Islet of Langerhans (tissue), 1 donor: ENCODE measurements around the gene POU2F3.

Source experiments
- FAIRE-seq: peaks from one replicate; lab custom pipeline; 2011; peaks lifted over from hg19 to GRCh38; lab: Jason Lieb, UNC

Gene POU2F3

DNA sequence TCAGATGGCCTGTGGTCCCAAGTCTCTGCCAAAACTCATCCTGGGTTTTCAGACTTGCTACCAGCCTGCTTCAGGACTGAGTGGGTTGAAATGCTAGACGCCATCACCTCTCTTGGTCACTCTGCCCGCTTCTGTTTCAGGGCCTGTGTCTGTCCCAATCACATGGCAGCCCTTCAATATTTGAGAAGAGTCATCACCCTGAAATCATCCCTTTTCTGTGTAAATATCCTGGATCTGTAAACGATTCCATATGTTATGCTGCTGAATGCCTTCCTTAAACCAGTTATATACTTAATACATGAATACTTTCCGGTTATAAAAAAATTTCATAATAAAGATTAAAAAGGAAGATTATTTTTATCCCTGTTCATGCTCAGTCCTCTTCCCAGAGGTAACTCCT is 45.3 kb downstream of the POU2F3 start:
- FAIRE-seq, result no peak

DNA sequence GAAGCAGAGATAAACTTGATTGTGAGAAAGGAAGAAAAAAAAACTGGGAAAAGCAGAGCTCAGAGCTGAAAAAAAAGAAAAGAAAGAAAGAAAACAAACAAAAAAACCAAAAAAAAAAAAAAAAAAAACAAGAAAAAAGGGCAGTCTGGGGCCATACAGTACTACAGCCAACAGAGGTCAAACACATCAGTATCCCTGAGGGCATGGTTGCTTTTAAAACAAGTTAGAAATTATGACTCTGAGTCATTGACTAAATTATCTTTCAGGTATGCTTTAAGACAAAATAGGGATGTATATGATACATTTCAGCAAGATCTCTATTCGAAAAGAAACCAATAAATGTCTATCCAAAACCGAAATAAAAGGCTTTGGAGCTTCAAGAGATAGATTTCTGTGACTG is 48.1 kb downstream of the POU2F3 start:
- FAIRE-seq, result no peak

DNA sequence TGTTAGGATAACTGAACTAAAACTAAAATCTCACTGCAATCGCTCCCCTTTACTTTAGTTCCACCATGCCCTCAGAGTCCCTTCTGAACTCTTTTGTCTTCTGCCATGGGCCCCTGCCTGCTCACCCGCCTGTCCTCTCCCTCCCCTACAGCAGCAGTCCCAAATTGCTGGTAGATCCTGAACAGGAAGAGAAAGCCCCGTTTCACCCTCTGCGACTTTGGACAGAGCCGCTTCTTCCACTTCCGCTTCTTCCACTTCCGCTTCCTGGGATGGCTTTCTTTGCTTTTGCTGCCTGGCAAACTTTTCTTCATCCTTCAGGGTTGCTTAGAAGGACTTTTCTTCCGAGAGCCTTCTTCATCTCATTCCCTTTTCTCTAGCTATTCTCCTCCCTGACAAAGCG is 49.5 kb downstream of the POU2F3 start:
- FAIRE-seq, result no peak

DNA sequence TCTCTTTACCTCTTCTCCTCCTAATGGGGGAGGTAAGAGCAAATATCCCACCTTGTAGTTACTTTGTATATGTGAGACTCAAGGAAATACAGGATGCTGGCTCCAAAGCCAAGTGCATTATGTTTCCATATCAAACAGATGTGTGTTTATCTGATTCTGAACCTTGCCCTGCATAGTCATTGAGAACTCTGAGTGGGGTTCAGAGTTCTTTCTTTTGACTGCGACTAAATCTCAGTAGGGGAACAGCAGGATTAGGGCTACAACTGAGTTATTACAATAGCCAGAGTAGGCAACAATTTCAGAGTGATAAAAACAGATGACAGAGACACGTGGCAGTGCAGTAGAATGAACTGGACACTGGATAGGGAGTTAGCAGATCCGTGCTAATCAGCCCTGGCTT is 51.0 kb downstream of the POU2F3 start:
- FAIRE-seq, result no peak

- no peak for FAIRE-seq
These were observed 53.3 kb downstream of the POU2F3 start for GRCh38 chr11:120293038-120293800.

- FAIRE-seq, result no peak
These were observed 54.2 kb downstream of the POU2F3 start for GRCh38 chr11:120294096-120294495.

- no peak for FAIRE-seq
These were observed 55.2 kb downstream of the POU2F3 start for GRCh38 chr11:120295099-120295498.

DNA sequence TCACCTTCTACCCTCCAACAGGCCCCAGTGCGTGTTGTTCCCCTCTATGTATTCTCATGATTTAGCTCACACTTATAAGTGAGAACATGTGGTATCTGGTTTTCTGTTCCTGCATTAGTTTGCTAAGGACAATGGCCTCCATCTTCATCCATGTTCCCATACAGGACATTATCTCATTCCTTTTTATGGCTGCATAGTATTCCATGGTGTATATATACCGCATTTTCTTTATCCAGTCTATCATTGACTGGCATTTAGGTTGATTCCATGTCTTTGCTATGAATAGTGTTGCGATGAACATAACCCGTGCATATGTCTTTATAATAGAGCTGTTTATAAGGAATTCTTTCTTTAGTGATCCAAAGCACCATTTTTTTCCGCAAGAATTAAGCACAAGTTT is 56.6 kb downstream of the POU2F3 start:
- no peak for FAIRE-seq

- FAIRE-seq, result no peak
These were observed 58.5 kb downstream of the POU2F3 start for GRCh38 chr11:120298461-120298860.

- FAIRE-seq, result no peak
These were observed 62.3 kb downstream of the POU2F3 start for GRCh38 chr11:120302001-120302805.

DNA sequence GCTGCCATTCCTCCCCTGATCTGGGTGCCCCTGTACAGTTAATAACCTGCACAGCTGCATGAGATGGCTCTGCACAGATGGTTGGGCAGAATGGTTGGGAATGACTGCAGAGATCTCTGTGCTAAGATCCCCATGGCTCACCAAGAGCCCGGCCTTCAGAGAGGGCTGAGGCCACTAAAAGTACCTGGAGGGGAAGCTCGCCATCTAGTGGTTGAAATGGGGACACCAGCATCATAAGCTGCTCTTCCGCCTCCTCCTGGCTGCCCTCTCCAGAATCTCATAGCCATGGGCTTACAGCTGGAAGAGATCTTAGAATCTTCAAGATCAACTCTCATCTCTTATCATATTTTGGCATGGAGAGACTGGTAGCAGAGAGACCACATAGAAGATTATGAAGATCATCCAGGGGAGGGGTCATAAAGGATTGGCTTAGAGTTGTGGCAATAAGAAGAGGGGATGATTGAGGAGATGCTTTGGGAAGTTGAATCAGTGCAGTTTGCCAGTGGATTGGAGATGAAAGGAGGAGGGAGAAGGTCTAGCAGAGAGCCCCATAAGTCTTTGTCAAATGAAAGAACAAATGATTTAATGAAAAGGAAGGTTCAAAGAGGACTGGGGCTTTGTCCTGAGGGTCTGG is 63.2 kb downstream of the POU2F3 start:
- FAIRE-seq, result no peak

DNA sequence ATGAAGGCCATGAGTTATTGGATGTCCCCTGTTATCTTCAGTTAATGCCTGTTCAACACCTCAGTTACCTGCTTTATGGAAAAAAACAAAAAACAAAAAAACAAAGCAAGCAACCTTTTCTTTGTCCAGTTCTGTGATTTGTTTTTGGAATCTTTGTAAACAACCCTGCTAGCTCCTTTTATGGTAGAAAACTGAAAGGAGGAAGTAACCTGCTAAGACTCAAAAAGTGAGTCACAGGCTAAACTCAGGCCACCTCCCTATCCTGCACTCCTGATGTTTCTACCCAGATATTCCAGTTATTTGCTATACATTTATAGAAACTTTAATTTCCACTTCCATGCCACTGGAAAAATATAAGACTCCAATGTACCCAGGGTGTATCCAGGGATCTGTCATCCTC is 64.6 kb downstream of the POU2F3 start:
- no peak for FAIRE-seq

DNA sequence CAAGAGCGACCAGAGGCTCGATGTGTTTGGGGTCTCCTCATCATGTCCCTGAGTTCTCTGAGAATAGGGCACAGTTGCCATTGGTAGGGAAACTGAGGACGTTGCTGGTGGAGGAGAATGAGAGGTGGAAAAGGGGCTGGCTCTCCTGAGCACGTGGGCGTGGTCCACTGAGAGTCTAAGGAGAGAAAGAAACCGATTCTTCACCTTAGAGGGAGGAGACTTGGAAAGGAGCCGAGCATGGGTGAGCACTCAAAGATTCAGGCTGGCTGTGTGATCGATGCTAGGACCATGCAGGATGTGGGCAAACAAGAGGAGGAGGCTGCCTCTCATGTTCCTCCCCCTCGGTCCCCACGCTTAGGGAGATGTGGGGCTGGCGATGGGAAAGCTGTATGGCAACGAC is 65.3 kb downstream of the POU2F3 start:
- no peak for FAIRE-seq

DNA sequence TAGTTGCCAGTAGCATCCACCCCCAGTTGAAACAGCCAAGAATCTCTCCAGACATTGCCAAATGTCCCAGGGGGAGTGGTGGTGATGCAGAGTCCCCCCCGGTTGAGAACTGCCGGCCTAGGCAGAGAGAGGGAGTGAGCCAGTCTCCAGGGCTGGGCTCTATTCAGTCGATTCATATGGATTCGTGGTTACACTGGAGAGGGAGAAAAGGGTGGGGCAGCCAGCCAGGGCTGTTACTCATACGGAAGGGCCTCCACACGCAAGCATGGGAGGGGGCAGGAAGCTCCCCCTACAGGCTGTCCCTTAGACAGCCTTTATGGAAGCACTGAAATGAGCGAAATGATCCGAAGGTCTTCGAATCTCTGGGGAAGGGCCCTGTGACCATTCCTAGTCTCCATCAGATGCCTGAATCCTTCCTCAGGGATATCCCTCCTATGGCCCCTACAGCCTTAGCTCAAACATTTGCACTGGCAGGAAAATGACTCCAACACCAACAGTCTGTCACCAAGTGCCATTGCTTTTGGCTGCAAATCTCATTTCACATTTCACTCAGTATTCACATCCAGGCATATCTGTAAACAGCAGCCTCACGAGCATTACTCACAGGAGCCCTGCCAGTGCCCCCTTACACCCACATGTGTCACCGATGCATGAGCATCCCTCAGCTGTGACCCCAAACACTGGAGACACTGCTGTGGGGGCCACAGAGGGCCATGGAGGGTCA is 66.7 kb downstream of the POU2F3 start:
- FAIRE-seq, result no peak

- no peak for FAIRE-seq
These were observed 67.5 kb downstream of the POU2F3 start for GRCh38 chr11:120307476-120307875.

DNA sequence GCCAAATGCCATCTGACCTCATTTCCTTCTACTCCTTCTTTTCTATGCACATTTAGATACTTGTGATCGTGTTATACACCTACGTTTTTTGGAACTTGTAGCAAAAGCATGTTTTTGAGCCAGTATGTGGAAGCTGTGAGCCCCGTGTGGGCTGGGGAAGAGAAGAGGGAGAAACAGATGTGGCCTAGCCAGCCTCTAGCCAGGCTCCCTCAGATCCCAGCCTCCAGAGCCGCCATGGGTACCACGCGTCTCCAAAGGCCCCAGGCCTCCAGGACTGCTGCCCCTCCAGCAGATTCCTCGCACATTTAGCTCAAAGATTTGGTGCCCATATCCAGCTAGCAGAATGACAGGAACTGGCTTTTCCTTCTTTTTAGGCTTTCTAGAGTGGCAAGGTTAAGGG is 68.1 kb downstream of the POU2F3 start:
- FAIRE-seq, result no peak

- FAIRE-seq, result no peak
These were observed 70.9 kb downstream of the POU2F3 start for GRCh38 chr11:120310870-120311269.

- no peak for FAIRE-seq
These were observed 74.9 kb downstream of the POU2F3 start for GRCh38 chr11:120314861-120315260.

DNA sequence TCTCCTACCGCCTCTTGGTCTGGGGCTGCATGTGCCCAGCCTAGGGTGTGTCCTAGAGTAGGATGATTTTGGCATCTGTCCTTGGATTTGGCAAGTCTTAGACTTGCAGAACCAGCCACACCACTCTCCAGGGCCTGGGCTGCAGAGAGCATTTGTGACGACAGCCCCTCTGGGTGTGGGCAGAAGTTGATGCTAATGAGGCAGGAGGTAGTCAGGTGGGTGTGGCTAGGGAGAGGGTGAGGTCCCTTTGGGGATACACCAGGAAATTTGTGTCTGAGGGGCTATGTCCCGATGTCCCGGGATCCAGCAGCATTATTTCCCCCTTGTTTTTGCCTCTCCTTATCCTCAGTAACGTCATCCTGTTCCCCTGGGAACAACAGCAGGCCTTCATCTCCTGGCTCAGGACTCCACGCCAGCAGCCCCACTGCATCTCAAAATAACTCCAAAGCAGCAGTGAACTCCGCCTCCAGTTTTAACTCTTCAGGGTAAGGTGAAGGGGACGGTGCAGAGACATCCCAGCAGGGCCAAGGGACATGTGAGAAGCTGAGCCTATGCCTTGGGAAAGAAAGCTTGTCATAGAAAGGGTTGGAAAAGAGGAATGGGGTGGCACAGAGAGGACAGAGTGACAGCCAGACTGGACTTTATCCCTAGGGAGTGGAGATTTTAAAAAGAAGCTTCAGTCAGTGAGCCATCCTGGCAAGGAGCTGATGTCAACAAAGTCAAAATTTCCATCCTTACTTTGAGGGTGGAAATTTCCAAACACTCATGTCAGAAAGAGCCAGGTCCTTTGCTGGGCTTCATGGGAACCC is 77.1 kb downstream of the POU2F3 start:
- FAIRE-seq, result no peak

- FAIRE-seq, result no peak
These were observed 77.9 kb downstream of the POU2F3 start for GRCh38 chr11:120317689-120318480.

GRCh38 chr11:120318906-120319305 is 79.0 kb downstream of the POU2F3 start:
- FAIRE-seq, result no peak
